COLO829 (cell line): ENCODE measurements around the gene TMEFF2.
"Not testable (repeated sequence)": the region's sequence is repeated elsewhere in the genome, so short reads cannot be mapped to it uniquely, and the experiment has no call there.

Experiments
- DNase-seq: peaks from one replicate; pipeline ENCODE4 v3.0.0; 2012; ENCODE audit warnings: low spot score

The TMEFF2 gene

DNA sequence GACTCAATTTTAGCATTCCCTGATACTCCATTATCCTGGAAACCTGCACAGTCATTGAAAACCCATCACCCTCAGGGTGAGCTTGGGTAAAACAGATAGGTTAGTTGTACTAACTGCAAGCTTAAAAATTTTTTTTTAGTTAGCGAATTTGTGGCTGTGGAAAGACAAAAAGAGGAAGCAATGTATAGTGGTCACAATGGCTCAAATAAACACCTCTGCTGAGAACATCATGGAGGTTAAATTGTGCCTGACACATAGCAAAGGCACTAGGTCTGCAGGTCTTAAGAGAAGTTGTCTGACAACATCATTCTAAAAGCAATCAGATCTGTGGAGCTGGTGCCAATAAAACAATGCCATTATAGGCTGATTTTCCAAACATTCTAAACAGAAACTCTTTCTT, 263.4 kb downstream of the TMEFF2 start:
- DNase-seq = no peak

DNA sequence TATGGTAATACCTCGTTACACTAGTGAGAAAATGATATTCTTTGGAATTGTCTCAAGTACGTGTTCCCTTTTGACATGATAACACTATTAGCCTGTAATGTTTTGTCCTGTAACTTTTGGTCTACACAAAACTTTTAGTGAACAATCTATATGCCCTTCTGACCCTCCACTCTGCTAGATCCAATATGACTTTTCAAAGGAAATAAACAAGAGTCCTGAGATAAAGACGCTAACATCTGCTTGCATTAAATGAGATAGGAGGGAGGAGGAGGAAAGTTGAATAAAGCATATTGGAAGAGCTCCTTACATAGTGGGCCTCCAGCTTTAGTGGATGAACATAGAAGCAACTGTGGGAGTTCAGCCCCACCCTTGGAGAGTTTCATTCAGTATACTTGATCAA, 264.5 kb downstream of the TMEFF2 start:
- no peak for DNase-seq

DNA sequence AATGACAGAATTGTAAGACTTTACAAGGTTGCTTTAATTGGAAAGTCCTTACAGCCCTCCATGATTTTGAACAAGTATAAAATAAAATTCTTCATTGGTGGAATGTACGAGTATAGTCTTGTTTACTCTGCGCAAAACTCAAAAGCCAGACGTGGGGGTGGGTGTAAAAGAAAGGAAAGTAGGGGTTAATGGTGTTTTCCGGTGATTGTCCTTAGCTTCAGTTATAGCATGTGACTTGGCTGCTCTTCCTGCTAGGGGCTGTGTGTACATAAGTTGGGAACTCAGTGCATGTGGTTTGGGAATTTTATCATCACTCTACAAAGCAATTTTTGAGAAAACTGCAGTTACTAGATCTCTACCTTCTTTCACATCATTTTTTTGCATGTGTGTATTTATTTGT, 265.4 kb downstream of the TMEFF2 start:
- DNase-seq = no peak

DNA sequence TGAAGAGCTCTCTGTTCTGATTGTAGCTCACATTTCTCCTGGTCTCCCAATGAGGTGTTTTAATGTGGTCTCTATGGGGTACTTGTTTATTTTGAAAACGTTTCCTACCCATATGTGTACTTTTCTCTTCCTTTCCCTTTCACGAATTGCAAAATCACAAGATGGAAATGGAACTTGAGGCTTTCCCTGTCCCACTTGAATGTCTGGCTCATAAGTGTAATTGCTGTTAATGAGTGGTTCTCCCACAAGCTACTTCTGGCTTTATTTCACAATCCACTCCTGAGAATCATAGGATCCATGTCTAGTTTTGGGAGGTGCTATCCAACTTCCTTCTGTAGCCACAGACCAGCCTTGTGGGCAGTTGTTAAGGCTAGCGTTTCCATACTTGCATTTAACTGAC, 266.7 kb downstream of the TMEFF2 start:
- DNase-seq = no peak

DNA sequence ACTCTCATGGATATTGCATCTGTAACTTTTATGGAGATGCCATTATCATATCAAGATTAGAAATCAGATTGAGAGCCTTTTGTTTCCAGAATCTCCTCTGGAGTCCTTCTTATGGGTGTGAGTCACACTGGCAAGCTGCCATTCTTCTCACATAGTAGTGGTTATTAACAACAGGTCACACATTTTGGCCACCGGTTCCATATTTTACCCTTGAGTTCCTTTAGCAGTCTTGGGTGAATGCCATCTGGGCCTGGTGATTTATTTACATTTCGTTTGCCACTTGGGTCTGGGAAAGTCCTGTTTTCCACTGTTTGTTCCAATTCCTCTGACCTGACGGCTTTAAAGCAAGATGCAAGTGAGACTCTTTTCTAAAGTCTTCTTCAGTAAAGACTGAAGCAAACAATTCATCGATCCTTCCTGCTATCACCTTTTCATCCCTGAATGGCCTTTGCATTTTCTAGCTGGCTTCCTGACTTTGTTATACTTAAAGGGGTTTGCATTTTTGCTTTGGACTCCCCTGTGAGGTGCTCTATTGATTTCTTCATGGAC, 267.3 kb downstream of the TMEFF2 start:
- peak; percentile 65 for DNase-seq

DNA sequence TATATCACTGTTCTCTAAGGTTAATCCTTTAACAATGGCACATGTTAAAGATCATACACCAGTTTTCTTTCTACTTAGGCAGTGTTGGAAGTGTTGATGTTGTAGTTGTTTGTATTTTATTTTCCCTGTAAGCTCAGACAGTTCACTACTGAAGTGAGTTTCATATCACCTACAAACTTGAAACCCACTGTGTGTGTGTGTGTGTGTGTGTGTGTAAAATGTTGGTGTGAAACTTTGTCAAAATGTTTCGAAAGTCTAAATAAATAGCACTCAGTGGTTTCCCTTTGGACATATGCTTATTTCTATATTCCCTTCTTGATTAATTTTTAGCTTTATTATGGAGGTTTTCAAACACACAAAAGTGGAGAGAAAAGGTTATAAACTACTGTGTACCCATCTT, 268.1 kb downstream of the TMEFF2 start:
- DNase-seq = no peak

DNA sequence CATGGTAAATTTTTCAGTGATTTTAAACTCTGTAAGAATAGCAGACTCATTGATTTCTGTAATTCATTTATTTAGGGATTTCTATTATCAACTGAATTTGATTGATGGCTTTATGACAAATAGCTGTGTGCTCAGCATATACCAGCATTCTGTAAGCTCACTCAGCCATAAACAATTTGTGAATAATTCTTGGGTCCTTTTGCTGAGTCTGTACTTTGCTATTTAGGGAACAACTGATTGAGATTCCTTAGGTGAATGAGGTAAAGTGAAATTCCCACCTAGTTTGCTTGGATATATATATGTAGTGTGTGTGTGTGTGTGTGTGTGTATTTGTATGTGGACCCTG, 271.1 kb downstream of the TMEFF2 start:
- no peak for DNase-seq

DNA sequence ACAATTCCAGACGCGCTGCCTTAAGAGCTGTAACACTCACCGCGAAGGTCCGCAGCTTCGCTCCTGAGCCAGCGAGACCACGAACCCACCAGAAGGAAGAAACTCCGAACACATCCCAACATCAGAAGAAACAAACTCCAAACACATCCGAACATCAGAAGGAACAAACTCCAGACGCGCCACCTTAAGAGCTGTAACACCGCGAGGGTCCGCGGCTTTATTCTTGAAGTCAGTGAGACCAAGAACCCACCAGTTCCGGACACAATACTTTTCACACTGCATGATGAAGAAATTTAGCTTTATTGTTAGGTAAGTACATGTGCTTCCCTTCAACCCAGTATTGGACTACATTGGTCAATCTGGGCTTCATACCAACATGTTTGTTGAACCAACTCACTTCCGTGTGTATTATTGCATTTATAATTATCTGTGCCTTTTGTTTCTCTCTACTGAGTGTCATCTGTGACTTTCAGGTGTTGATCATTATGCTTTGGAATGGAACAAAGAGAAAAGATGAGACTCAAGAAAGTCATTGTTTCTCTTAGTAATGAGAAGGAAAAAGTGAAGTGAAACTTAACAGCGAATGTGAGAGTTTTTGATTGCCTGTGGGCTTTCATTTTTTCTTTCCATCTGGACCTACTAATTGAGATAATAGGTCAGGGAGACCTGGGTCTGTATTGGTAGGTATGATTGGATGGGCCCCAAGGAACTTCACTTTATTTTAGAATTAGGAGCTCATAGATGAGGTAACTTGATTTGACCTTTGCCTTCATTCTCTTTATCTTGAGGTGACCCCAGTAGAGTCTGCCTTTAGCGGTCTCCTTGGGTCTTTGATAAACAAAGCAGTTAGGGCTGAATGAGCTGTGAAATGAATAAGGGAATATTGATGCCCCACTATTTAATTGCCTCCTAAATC, 271.7 kb downstream of the TMEFF2 start:
- no peak for DNase-seq

DNA sequence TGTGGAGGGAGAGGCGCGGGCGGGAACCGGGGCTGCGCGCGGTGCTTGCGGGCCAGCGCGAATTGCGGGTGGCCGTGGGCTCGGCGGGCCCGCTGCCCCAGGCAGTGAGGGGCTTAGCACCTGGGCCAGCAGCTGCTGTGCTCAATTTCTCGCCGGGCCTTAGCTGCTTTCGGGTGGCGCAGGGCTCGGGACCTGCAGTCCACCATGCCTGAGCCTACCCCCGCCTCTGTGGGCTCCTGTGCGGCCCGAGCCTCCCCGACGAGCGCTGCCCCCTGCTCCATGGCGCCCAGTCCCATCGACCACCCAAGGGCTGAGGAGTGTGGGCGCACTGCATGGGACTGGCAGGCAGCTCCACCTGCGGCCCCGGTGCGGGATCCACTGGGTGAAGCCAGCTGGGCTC, 273.1 kb downstream of the TMEFF2 start:
- not testable (repeated sequence) for DNase-seq

DNA sequence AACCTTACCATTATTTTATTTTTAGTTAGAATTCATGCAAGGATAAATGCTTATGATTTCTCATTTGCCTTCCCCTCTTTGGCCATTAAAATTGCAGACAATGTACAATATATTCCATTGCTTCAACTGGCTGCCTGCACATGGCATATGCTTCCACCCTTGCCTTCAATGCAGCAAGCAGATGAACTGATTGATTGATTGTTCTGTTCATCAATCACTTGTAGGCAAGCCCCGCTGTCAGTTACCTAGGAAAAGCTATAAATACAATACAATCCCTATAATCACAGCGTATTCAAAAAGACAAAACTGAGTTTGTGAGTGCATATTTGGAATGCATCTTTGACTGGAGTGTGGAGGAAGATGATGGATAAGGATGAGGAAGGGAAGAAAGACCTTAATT, 274.2 kb downstream of the TMEFF2 start:
- no peak for DNase-seq

DNA sequence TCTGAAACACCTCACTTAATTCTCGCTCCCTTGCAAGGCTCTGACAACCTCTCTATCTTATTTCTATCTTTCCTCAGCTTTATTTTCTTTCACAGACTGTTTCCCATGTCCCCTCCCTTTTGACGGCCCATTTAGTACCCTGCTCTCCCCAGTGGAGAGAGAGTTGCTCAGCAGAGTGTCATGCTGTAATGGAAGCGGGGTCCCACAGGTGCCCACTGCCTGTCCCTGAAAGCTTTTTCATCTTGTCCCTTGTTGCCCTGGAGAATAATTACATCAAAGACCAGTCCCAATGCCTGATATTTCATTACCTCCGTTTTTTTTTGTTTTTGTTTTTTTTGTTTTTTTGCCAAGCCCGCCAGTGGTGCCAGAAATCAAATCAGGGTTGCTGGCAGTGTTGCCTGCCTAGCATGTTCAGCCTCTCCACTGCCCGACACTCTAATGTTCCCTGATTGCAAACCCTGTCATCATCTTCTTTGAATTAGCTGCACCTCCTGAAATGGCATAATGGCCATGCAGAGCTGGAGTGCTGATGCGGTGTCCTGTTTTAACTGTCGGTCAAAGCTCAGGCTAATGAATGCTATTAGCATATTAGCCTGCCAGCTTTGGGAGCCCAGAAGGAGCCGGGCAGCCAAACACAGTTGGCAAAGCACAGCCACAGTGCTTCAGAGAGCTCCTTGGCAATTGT, 276.6 kb downstream of the TMEFF2 start:
- no peak for DNase-seq

DNA sequence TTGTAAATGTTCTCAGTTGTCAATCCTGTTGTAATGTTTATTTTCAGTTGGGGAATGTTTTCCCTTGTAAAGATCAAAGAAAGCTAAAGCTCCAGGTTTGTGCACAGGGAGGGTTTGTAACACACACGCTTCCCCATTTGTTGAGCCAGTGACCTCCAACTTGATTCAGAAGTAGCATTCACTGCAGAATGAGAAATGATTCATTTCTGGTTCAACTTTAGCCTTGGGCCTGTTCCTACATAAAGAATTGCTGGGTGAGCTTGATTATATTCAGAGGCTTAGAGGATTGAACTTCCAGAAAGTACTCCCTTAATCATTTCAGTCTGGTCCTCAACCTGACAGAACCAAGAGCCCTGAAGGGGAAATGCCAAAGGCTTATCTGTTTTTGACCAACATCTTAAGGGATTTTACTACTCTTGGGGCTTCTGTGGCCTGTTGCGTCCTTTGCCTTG, 277.3 kb downstream of the TMEFF2 start:
- no peak for DNase-seq

DNA sequence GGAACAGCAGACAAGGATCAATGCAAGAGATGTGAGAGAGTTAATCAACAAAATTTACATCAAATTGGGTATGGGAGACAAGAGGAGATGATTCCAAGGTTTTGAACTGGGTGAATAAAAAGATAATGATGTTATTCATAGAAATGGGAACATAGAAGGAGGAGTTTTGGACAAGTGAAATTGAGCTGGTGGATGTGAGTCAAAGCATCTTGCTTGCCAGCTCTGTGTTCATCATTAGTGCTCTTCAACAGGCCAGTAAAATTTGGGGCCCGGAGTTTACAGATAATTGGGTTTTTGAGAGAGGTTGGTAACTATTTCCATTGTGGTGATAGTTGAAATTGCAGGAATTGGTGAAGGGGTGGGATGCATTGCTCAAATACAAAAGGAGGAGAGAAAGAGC, 277.9 kb downstream of the TMEFF2 start:
- no peak for DNase-seq

DNA sequence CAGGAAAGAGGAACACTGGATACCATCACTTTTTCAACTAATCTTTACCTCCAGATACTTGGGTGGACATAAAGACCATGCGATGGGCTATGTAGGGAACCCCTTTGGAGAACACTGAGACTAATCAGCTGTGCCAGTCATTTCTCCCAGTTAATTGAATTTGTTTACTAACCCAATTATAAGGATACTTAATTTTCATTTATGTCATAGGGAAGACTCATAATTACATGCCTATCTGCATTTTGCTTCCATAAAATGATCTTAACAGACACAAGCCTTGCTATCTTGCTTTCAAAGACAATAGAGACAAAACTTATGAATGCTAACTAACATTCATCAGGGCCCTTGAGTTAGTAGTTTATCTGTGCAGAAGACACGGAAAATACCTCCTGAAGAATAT, 279.0 kb downstream of the TMEFF2 start:
- no peak for DNase-seq

DNA sequence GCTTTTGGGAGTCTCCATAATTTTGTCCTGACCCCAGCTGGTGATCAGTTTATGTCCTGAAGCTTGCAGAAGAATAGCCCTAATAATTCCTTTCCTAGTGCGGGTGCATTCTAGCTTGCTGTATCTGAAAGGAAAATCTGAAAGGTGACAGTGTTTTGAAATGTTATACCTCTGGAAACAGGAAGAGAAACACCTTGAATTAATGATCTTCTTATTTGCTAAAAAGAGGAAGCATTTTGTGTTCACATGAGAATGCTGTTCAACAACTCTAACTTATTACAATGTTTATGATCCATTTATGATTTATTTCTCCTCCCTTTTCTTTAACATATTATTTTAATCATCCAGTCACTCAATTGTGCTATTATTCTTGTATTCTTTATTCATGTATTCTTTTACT, 280.9 kb downstream of the TMEFF2 start:
- no peak for DNase-seq

DNA sequence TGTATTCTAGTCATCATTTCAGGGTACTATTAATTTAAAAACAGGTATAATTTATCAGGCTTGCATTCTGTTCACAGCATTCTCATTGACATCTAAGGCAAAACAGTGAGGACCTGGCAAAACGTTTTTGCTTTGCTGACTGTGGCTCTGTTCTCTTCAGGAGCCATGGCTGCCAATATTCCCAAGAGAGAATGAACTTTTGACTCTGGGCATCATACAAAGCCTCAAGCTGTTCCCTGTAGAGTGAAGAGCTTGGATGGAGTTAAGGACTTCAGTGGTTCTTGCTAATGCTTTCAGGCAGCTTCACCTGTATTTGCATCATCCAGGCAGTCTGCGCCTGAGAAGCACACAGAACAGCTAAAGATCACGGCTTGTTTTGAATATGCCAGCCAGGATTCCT, 282.0 kb downstream of the TMEFF2 start:
- DNase-seq = no peak

DNA sequence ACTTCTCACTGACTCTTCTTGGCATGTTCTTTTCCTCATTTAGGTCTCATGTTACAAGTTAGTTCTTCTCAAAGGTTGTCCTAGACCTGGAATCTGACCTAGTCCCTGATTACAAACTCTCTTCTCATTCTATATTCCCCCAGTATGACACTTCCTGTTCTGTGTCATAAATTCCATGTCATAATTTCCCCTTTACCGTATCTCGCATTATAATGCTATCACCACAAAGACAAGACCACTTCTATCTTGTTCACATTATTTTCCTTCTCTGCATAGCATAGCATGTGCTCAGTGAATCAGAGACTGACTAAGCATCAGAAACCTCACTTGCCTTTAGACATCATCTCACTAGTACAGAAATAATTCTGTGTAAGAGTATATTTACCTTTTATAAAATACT, 284.2 kb downstream of the TMEFF2 start:
- peak; percentile 27 for DNase-seq

DNA sequence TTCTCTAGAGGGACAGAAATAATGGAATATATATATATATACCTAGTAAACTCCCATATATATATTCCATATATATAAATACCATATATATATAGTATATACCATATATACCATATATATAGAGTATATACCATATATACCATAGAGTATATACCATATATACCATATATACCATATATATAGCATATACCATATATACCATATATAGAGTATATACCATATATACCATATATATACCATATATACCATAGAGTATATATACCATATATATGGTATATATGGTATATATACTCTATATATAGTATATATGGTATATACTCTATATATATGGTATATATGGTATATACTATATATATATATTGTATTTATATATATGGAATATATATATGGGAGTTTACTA, 285.9 kb downstream of the TMEFF2 start:
- no peak for DNase-seq

DNA sequence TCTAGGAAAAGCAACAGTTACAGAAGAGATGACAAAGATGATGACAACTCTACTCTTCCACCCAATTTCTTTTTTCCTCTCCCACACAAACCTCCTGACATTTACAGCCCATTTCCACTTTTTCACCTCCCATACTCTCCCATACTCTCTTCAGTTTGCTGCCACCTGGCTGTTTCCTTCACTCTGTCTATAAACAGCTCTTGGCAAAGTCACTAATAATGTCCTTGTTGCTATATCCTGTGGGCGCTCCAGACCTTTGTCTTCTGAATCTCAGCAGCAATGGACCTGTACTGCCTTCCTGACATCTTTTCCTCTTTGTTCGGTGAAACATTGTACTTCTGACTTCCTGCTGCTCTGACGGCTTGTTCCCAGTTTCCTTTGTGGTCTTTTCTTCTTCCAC, 287.2 kb downstream of the TMEFF2 start:
- no peak for DNase-seq

DNA sequence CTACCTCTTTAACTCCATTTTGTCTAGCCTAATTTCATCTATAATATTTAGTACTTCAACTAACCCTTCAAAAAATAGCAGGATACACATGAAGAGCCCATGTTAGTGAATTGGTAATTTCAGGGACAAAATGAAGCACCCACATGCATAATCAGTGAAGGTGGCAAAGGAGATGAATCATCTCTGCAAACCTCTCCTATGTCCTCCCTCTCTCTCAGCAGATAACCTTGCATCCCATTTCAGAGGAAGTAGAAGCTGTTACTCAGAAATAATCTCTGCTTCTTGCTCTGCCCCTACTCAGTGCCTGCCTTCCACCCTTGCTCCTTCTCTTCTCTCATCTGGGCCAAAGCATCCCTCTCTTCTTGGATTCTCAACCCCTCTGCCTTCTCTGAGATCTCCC, 287.6 kb downstream of the TMEFF2 start:
- DNase-seq = no peak

DNA sequence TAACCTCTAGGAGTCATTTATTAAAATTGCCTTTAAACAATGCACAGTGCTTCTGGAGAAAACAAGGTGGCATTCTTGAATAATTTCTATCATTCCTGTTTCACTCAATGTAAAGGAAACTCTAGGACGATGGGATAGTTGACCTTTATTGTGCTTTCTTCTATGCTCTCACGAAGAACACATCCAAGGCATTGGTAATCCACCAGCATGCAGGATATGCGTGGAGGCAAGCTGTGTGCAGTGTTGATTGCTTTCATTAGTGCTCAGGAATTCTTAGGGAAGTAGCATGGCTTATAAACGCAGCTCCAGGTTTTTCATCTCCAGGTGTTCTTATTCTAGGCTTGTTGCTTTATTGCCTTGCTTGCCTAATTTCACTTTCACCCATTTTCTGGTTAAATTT, 289.4 kb downstream of the TMEFF2 start:
- no peak for DNase-seq

DNA sequence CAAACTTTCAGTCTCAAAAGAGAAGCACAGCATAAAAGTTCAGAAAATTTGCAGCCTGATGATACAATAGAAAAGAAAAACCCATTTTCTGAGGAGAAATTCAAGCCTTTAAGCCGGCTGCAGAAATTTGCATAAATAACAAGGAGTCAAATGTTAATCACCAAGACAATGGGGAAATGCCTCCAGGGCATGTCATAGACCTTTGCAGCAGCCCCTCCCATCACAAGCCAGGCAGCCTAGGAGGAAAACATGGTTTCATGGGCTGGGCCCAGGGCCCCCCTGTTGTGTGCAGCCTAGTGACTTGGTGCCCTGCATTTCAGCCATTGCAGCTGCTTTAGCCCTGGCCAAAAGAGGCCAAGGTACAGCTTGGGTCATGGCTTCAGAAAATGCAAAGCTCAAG, 293.7 kb downstream of the TMEFF2 start:
- no peak for DNase-seq

DNA sequence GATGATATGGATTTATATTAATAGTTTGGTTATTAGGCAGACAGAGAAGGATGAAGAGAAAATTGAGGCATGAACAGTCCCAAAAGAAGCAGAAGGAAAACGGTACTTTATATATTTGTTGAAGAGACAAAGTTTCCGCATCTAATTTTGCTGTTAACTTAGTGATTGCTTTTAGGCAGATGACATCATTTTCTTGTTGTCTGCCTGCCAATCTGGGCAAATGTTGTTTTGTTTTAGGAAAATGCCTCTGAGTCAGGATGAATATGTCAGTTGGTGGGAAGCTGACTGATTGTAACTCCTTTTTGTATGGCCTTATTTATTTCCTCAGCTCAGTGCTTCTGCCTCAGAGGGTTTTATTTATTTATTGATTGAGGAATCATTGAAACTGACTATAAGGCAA, 295.3 kb downstream of the TMEFF2 start:
- DNase-seq = no peak
